Progenitor cell of endocrine pancreas (in vitro differentiated cells): ENCODE measurements around the gene DPP10. TPM values are rescaled to one million over a fixed set of nuclear protein-coding genes. Genes with fewer than 3 reads are reported as not detected.

Experiments used
- DNase-seq: peaks from one replicate; pipeline ENCODE4 v3.0.0; 2021; ENCODE audit warnings: low spot score; ENCODE audit not compliant: unreplicated experiment
- H3K27ac Mint-ChIP-seq: 2 replicates; pipeline ENCODE4 v1.8.0; 2021; ENCODE audit warnings: mild to moderate bottlenecking, moderate library complexity, mixed read lengths
- H3K27me3 Mint-ChIP-seq: 2 replicates; pipeline ENCODE4 v1.8.0; 2021; ENCODE audit warnings: mixed read lengths
- H3K36me3 Mint-ChIP-seq: 2 replicates; pipeline ENCODE4 v1.8.0; 2022; ENCODE audit warnings: mixed read lengths; ENCODE audit not compliant: insufficient read depth
- H3K4me1 Mint-ChIP-seq: 2 replicates; pipeline ENCODE4 v1.8.0; 2021; ENCODE audit warnings: low read depth, mixed read lengths
- H3K4me3 Mint-ChIP-seq: 2 replicates; pipeline ENCODE4 v1.8.0; 2021; ENCODE audit warnings: low read depth, mild to moderate bottlenecking, moderate library complexity, mixed read lengths
- H3K9me3 Mint-ChIP-seq: 2 replicates; pipeline ENCODE4 v1.8.0; 2021; ENCODE audit warnings: low read depth, mixed read lengths
- CTCF ChIP-seq: fragments of 200-600 bp; sonication (generic); IDR thresholded peaks from one replicate; pipeline ENCODE4 v1.5.0; 2021; ENCODE audit warnings: antibody characterized with exemption, mild to moderate bottlenecking; ENCODE audit not compliant: unreplicated experiment
- total RNA-seq: library from RNA; stranded (reverse); gene quantifications from 2 replicates; pipeline ENCODE4 v1.2.1, GENCODE V29; 2021

Gene DPP10
- total RNA-seq, 1 donor from 2014 or later = 44.6 TPM

- peaks cover 15% of the 10 kb centered on the region for H3K9me3 Mint-ChIP-seq
- no peak for DNase-seq
- H3K36me3 Mint-ChIP-seq = peaks cover 2% of the 10 kb centered on the region
- TF ChIP-seq CTCF = no peak
- H3K27ac Mint-ChIP-seq = no peak overlapping the region
- no peak overlapping the region for H3K4me3 Mint-ChIP-seq
- H3K27me3 Mint-ChIP-seq = peaks cover 24% of the 10 kb centered on the region
- H3K4me1 Mint-ChIP-seq = peaks cover 2% of the 10 kb centered on the region
These were observed 245.8 kb downstream of the DPP10 start for GRCh38 chr2:114688241-114688640.

GRCh38 chr2:114698520-114698919 is 256.1 kb downstream of the DPP10 start:
- no peak for TF ChIP-seq CTCF
- no peak for DNase-seq
- Mint-ChIP-seq H3K9me3 (no peaks in the 10 kb centered on the region), H3K4me1 (peaks cover 4% of the 10 kb centered on the region), H3K4me3 (no peak overlapping the region), H3K27ac (no peak overlapping the region), H3K27me3 (no peaks in the 10 kb centered on the region), H3K36me3 (no peaks in the 10 kb centered on the region)

- no peak for TF ChIP-seq CTCF
- no peaks in the 10 kb centered on the region for H3K9me3 Mint-ChIP-seq
These were observed 257.0 kb downstream of the DPP10 start for GRCh38 chr2:114699423-114699944.

GRCh38 chr2:114700440-114700839 is 258.0 kb downstream of the DPP10 start:
- no peaks in the 10 kb centered on the region for H3K9me3 Mint-ChIP-seq
- no peaks in the 10 kb centered on the region for H3K36me3 Mint-ChIP-seq
- no peaks in the 10 kb centered on the region for H3K27me3 Mint-ChIP-seq
- no peak overlapping the region for H3K27ac Mint-ChIP-seq
- peaks cover 4% of the 10 kb centered on the region for H3K4me1 Mint-ChIP-seq
- DNase-seq = no peak
- H3K4me3 Mint-ChIP-seq = no peak overlapping the region
- TF ChIP-seq CTCF = no peak

More at GRCh38 chr2:114699423-114699944, 257.0 kb downstream of the DPP10 start:
- Mint-ChIP-seq H3K27me3 (no peaks in the 10 kb centered on the region), H3K4me1 (peaks cover 4% of the 10 kb centered on the region), H3K27ac (no peak overlapping the region), H3K36me3 (no peaks in the 10 kb centered on the region), H3K4me3 (no peak overlapping the region)
- no peak for DNase-seq

- Mint-ChIP-seq H3K9me3 (no peaks in the 10 kb centered on the region), H3K27ac (no peak overlapping the region), H3K27me3 (no peaks in the 10 kb centered on the region), H3K4me3 (no peak overlapping the region), H3K36me3 (no peaks in the 10 kb centered on the region), H3K4me1 (peaks cover 3% of the 10 kb centered on the region)
- no peak for DNase-seq
- TF ChIP-seq CTCF = no peak
These were observed 267.8 kb downstream of the DPP10 start for GRCh38 chr2:114709936-114710850.
